Islet precursor cell (in vitro differentiated cells): Measurements from ENCODE around the gene LAMTOR4.
"Not testable (repeated sequence)": the region's sequence is repeated elsewhere in the genome, so short reads cannot be mapped to it uniquely, and the experiment has no call there.

ENCODE experiments used
- DNase-seq: peaks from one replicate; pipeline ENCODE4 v3.0.0-alpha.2; 2018

Gene LAMTOR4

GRCh38 chr7:100124301-100125230, 24.2 kb upstream of the LAMTOR4 start:
- DNase-seq, result no peak

- no peak for DNase-seq
Observed at GRCh38 chr7:100126239-100126930, 22.3 kb upstream of the LAMTOR4 start.

GRCh38 chr7:100126931-100127865, 21.5 kb upstream of the LAMTOR4 start, which contains the start of gene MBLAC1:
Gene MBLAC1, plus strand, starts transcription at chr7:100126967. Its CDS starts 429 bp downstream, at chr7:100127396.
- peak; percentile 92 for DNase-seq

GRCh38 chr7:100127866-100128636, 20.7 kb upstream of the LAMTOR4 start:
- peak; percentile 74 for DNase-seq

- DNase-seq, result no peak
Observed at GRCh38 chr7:100128637-100128963, 20.1 kb upstream of the LAMTOR4 start.

- not testable (repeated sequence) for DNase-seq
Observed at GRCh38 chr7:100130220-100130607, 18.5 kb upstream of the LAMTOR4 start.

- DNase-seq, result peak; percentile 87
Observed at GRCh38 chr7:100130608-100131453, 17.9 kb upstream of the LAMTOR4 start.

- no peak for DNase-seq
Observed at GRCh38 chr7:100132126-100132525, 16.6 kb upstream of the LAMTOR4 start.

- DNase-seq, result peak; percentile 81
Observed at GRCh38 chr7:100132697-100133151, 16.0 kb upstream of the LAMTOR4 start.

- DNase-seq, result no peak
Observed at GRCh38 chr7:100137851-100138760, 10.6 kb upstream of the LAMTOR4 start.

- no peak for DNase-seq
Observed at GRCh38 chr7:100141555-100141949, 7.2 kb upstream of the LAMTOR4 start.

GRCh38 chr7:100142461-100142860, 6.3 kb upstream of the LAMTOR4 start:
- no peak for DNase-seq

GRCh38 chr7:100146350-100146749, 2.4 kb upstream of the LAMTOR4 start:
- not testable (repeated sequence) for DNase-seq

GRCh38 chr7:100147278-100147677, 1.4 kb upstream of the LAMTOR4 start:
- DNase-seq, result no peak

GRCh38 chr7:100148225-100148558, 526 bp upstream of the LAMTOR4 start:
- no peak for DNase-seq

- DNase-seq, result no peak
Observed at GRCh38 chr7:100152404-100152803, 3.7 kb downstream of the LAMTOR4 start.

- DNase-seq, result no peak
Observed at GRCh38 chr7:100152937-100153666, 4.4 kb downstream of the LAMTOR4 start.

- DNase-seq, result no peak
Observed at GRCh38 chr7:100153708-100154535, 5.2 kb downstream of the LAMTOR4 start.
